ENCODE data around the gene RPIA.

Gene RPIA

DNA sequence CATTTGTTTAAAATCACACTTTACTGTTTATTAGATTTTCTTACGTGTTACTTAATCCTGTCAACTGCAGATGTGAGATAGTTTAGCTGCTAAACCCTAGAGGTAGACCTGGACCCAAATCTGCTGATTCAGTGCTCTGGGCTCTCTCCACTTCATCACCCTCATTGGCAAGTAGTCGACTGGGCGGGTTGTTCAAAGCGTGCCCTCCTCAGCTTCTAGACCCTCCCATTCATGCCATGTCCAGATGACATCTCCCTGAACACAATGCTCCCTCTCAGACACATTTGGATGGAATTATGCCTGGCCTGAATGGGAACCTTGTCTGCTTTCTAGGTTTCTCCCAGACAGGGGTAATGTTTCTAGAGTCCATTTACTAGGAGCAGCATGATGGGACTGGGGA lies 43.7 kb downstream of the RPIA start:
- H3K36me3 ChIP-seq (ENCODE audit: insufficient read depth, insufficient read length, low read length), result peaks cover 33% of the 10 kb centered on the region
- H3K4me3 ChIP-seq (ENCODE audit: insufficient read length, low read depth), result no peak overlapping the region
- no peaks in the 10 kb centered on the region for H3K27me3 ChIP-seq (ENCODE audit: insufficient read depth, insufficient read length)
- H3K9ac ChIP-seq (ENCODE audit: insufficient read length, low read depth), result no peak overlapping the region
- H3K9me3 ChIP-seq (ENCODE audit: insufficient read depth, low read length), result no peaks in the 10 kb centered on the region
- DNase-seq (ENCODE audit: low read depth, low spot score), result no peak
- H3K4me1 ChIP-seq (ENCODE audit: insufficient read depth, insufficient read length), result no peaks in the 10 kb centered on the region
- TF ChIP-seq YY1 (IDR thresholded peaks at IDR 0.05; ENCODE audit: insufficient read depth, insufficient read length) (no peak), SUZ12 (IDR thresholded peaks at IDR 0.05; ENCODE audit: extremely low read depth, insufficient read depth, insufficient read length) (no peak), ZNF274 (IDR thresholded peaks at IDR 0.05; ENCODE audit: low read depth, low read length) (no peak)

DNA sequence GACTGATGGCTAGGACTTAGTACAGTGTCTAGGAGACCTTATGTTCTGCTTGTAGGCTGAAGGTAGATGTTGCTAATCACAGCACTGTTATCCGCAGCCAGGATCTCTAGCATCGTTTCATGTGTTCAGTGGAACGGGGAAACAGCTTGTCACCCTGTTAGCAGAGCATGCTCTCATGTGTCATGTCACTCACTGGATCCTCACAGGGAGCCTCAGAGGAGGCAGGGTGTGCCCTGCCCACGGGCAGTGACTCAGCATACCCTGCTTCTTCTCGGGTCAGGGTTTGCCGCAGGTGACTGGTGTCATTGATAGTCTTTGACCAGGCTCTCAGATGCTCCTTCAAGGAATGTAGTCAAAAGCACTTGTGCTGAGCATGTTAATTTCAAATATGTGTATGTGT lies 44.4 kb downstream of the RPIA start:
- Histone ChIP-seq H3K4me3 (ENCODE audit: insufficient read length, low read depth) (no peak overlapping the region), H3K9ac (ENCODE audit: insufficient read length, low read depth) (no peak overlapping the region), H3K9me3 (ENCODE audit: insufficient read depth, low read length) (no peaks in the 10 kb centered on the region), H3K4me1 (ENCODE audit: insufficient read depth, insufficient read length) (no peaks in the 10 kb centered on the region), H3K36me3 (ENCODE audit: insufficient read depth, insufficient read length, low read length) (peaks cover 38% of the 10 kb centered on the region), H3K27me3 (ENCODE audit: insufficient read depth, insufficient read length) (no peaks in the 10 kb centered on the region)
- TF ChIP-seq YY1 (IDR thresholded peaks at IDR 0.05; ENCODE audit: insufficient read depth, insufficient read length) (no peak), SUZ12 (IDR thresholded peaks at IDR 0.05; ENCODE audit: extremely low read depth, insufficient read depth, insufficient read length) (no peak), ZNF274 (IDR thresholded peaks at IDR 0.05; ENCODE audit: low read depth, low read length) (no peak)
- DNase-seq (ENCODE audit: low read depth, low spot score), result no peak

GRCh38 chr2:88736437-88736836 lies 45.0 kb downstream of the RPIA start:
- DNase-seq (ENCODE audit: low read depth, low spot score), result no peak
- H3K36me3 ChIP-seq (ENCODE audit: insufficient read depth, insufficient read length, low read length), result peaks cover 38% of the 10 kb centered on the region
- H3K27me3 ChIP-seq (ENCODE audit: insufficient read depth, insufficient read length), result no peaks in the 10 kb centered on the region
- no peak overlapping the region for H3K9ac ChIP-seq (ENCODE audit: insufficient read length, low read depth)
- TF ChIP-seq SUZ12 (IDR thresholded peaks at IDR 0.05; ENCODE audit: extremely low read depth, insufficient read depth, insufficient read length) (no peak), ZNF274 (IDR thresholded peaks at IDR 0.05; ENCODE audit: low read depth, low read length) (no peak), YY1 (IDR thresholded peaks at IDR 0.05; ENCODE audit: insufficient read depth, insufficient read length) (no peak)
- no peaks in the 10 kb centered on the region for H3K9me3 ChIP-seq (ENCODE audit: insufficient read depth, low read length)
- H3K4me3 ChIP-seq (ENCODE audit: insufficient read length, low read depth), result no peak overlapping the region
- H3K4me1 ChIP-seq (ENCODE audit: insufficient read depth, insufficient read length), result no peaks in the 10 kb centered on the region

DNA sequence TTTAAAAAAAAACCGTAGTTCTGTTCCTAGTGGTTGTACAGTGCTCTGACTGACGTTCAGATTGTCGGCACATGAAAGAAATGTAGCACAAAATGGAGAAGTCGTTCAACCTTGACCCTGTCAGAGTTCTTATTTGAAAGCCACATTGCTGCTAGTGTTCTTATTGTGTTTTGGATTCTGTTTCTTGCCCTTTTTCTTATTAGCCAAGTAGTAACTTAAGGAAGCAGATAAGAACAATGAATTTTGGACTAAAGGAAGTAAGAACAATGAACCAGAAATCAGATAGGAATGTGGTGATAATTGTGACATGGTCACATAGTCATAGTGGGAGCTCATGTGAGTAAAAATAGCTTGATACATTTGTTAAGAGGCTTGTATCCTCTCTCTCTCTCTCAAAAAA lies 45.9 kb downstream of the RPIA start:
- TF ChIP-seq SUZ12 (IDR thresholded peaks at IDR 0.05; ENCODE audit: extremely low read depth, insufficient read depth, insufficient read length), result no peak
- TF ChIP-seq YY1 (IDR thresholded peaks at IDR 0.05; ENCODE audit: insufficient read depth, insufficient read length), result no peak
- no peak for TF ChIP-seq ZNF274 (IDR thresholded peaks at IDR 0.05; ENCODE audit: low read depth, low read length)
- peaks cover 38% of the 10 kb centered on the region for H3K36me3 ChIP-seq (ENCODE audit: insufficient read depth, insufficient read length, low read length)
- no peaks in the 10 kb centered on the region for H3K27me3 ChIP-seq (ENCODE audit: insufficient read depth, insufficient read length)
- no peak for DNase-seq (ENCODE audit: low read depth, low spot score)
- H3K4me1 ChIP-seq (ENCODE audit: insufficient read depth, insufficient read length), result no peaks in the 10 kb centered on the region
- H3K9me3 ChIP-seq (ENCODE audit: insufficient read depth, low read length), result no peaks in the 10 kb centered on the region
- H3K9ac ChIP-seq (ENCODE audit: insufficient read length, low read depth), result no peak overlapping the region
- H3K4me3 ChIP-seq (ENCODE audit: insufficient read length, low read depth), result no peak overlapping the region

DNA sequence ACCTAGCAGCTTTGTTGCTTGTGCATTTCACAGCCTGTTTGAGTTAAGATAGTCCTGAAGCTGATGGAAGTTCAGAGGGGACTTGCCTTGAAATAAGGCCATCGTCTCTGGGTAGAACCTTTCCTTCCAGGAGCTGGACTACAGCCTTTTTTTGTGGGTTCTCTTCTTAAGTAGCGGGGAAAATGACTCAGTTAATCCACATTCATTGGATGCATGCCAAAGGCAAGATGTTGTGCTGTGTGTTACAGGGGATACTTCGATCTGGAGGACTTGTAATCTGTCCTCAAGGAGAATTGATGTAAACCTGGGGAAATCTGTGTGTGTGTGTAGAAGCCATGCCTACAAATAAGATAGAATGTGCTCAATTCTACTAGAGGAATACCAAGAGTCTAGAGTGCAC lies 46.8 kb downstream of the RPIA start:
- H3K9ac ChIP-seq (ENCODE audit: insufficient read length, low read depth), result no peak overlapping the region
- H3K36me3 ChIP-seq (ENCODE audit: insufficient read depth, insufficient read length, low read length), result peaks cover 38% of the 10 kb centered on the region

DNA sequence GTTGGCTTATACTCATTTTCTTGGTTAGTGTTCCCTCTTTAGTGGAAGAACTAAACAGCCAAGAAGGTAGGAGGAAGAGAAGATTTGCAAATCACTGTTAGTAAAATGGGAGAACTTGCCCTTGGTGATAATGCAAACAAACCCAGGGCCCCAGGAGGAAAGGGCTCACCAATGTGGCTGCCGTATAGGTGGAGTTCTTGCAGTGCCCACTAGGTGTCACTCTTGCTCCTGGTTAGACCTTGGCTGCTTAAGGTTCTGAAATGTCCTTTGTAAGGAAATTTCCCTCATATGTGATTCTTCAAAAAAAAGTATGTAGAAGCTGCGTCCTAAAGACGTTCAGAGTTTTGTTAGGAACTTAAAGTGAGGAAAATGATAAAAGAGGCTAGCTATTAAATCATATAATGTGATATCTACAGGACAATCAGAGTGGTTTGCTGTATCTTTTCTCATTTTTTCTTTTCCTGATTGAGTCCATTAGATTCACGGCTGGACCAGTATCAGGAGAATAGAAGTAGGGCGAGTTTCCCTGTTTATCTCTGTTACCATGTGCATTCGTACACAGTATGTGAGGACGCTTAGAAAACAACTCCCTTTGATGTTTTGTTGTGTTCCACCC lies 48.6 kb downstream of the RPIA start:
- Histone ChIP-seq H3K36me3 (ENCODE audit: insufficient read depth, insufficient read length, low read length) (peaks cover 34% of the 10 kb centered on the region), H3K4me1 (ENCODE audit: insufficient read depth, insufficient read length) (no peaks in the 10 kb centered on the region), H3K9ac (ENCODE audit: insufficient read length, low read depth) (no peak overlapping the region), H3K27me3 (ENCODE audit: insufficient read depth, insufficient read length) (no peaks in the 10 kb centered on the region), H3K4me3 (ENCODE audit: insufficient read length, low read depth) (no peak overlapping the region), H3K9me3 (ENCODE audit: insufficient read depth, low read length) (no peaks in the 10 kb centered on the region)
- peak; percentile 67 for DNase-seq (ENCODE audit: low read depth, low spot score)
- TF ChIP-seq YY1 (IDR thresholded peaks at IDR 0.05; ENCODE audit: insufficient read depth, insufficient read length), result no peak
- no peak for TF ChIP-seq SUZ12 (IDR thresholded peaks at IDR 0.05; ENCODE audit: extremely low read depth, insufficient read depth, insufficient read length)
- no peak for TF ChIP-seq ZNF274 (IDR thresholded peaks at IDR 0.05; ENCODE audit: low read depth, low read length)

More for the DNA sequence above, 46.8 kb downstream of the RPIA start:
- Histone ChIP-seq H3K27me3 (ENCODE audit: insufficient read depth, insufficient read length) (no peaks in the 10 kb centered on the region), H3K9me3 (ENCODE audit: insufficient read depth, low read length) (no peaks in the 10 kb centered on the region), H3K4me3 (ENCODE audit: insufficient read length, low read depth) (no peak overlapping the region), H3K4me1 (ENCODE audit: insufficient read depth, insufficient read length) (no peaks in the 10 kb centered on the region)
- TF ChIP-seq ZNF274 (IDR thresholded peaks at IDR 0.05; ENCODE audit: low read depth, low read length), result no peak
- no peak for TF ChIP-seq YY1 (IDR thresholded peaks at IDR 0.05; ENCODE audit: insufficient read depth, insufficient read length)
- TF ChIP-seq SUZ12 (IDR thresholded peaks at IDR 0.05; ENCODE audit: extremely low read depth, insufficient read depth, insufficient read length), result no peak
- no peak for DNase-seq (ENCODE audit: low read depth, low spot score)

DNA sequence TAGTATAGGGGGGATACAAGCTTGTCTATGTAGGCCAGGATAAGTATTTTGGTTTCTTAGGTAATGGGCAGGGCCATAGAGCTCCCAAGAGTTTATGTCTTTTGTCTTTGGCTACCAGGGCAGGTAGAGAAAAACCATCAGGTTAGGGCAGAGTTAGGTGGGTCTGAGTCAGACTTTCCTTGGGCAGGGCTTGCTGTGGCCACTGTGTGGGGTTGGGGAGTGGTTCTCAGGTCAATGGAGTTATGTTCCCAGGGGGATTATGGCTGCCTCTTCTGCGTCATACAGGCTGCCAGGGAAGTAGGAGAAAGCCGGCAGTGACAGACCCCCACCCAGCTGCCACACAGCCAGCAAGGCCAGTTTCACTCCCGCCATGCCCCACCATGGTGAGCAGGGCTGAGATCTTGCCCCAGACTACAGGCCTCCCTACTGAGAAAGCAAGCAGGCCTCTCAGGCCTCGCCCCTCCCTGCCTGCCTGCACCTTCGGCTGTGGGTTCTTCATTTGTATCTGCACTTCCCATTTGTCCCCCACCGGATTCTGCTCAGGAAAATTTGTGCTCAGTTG lies 55.5 kb downstream of the RPIA start:
- H3K36me3 ChIP-seq (ENCODE audit: insufficient read depth, insufficient read length, low read length), result peaks cover 20% of the 10 kb centered on the region
- no peak overlapping the region for H3K4me3 ChIP-seq (ENCODE audit: insufficient read length, low read depth)
- no peaks in the 10 kb centered on the region for H3K27me3 ChIP-seq (ENCODE audit: insufficient read depth, insufficient read length)
- DNase-seq (ENCODE audit: low read depth, low spot score), result no peak
- no peak for TF ChIP-seq ZNF274 (IDR thresholded peaks at IDR 0.05; ENCODE audit: low read depth, low read length)
- H3K4me1 ChIP-seq (ENCODE audit: insufficient read depth, insufficient read length), result no peaks in the 10 kb centered on the region
- 0 out of 2 replicates have a peak, but pooled peaks cover 7% of the 10 kb centered on the region for H3K9me3 ChIP-seq (ENCODE audit: insufficient read depth, low read length)
- no peak overlapping the region for H3K9ac ChIP-seq (ENCODE audit: insufficient read length, low read depth)

Data from NT2/D1 (cell line).